GM06990 (cell line): Measurements from ENCODE around the gene AK5.

Experiments used
- DNase-seq: peaks from one replicate; pipeline ENCODE4 v3.0.0-alpha.2; 2011; ENCODE audit not compliant: insufficient read length; ENCODE audit errors: extremely low read depth
- H3K27me3 ChIP-seq: replicated peaks from 2 replicates; pipeline ENCODE4 v1.6.0; 2011; ENCODE audit warnings: low read length; ENCODE audit not compliant: control insufficient read depth, insufficient read depth
- H3K36me3 ChIP-seq: 2 replicates; pipeline ENCODE4 v1.5.1; 2011; ENCODE audit warnings: low read length; ENCODE audit not compliant: control insufficient read depth, insufficient read depth
- H3K4me3 ChIP-seq: replicated peaks from 2 replicates; pipeline ENCODE4 v1.5.1; 2011; ENCODE audit warnings: low read depth, mild to moderate bottlenecking, control low read depth, low read length
- CTCF ChIP-seq: IDR thresholded peaks from 2 replicates; pipeline ENCODE4 v1.5.1; 2011; ENCODE audit warnings: low read length, control low read depth, mild to moderate bottlenecking, inconsistent platforms; ENCODE audit not compliant: insufficient read depth, poor library complexity, severe bottlenecking

The AK5 gene

GRCh38 chr1:77548285-77548684 is 266.5 kb downstream of the AK5 start:
- Histone ChIP-seq H3K4me3 (no peak overlapping the region), H3K36me3 (no peaks in the 10 kb centered on the region), H3K27me3 (no peaks in the 10 kb centered on the region)
- no peak for DNase-seq
- no peak for TF ChIP-seq CTCF

GRCh38 chr1:77550135-77550534 is 268.3 kb downstream of the AK5 start:
- no peaks in the 10 kb centered on the region for H3K36me3 ChIP-seq
- H3K27me3 ChIP-seq, result no peaks in the 10 kb centered on the region
- DNase-seq, result no peak
- no peak overlapping the region for H3K4me3 ChIP-seq
- TF ChIP-seq CTCF, result no peak

GRCh38 chr1:77552626-77553025 is 270.8 kb downstream of the AK5 start:
- no peak for TF ChIP-seq CTCF
- DNase-seq, result no peak
- H3K36me3 ChIP-seq, result no peaks in the 10 kb centered on the region
- H3K4me3 ChIP-seq, result no peak overlapping the region
- H3K27me3 ChIP-seq, result no peaks in the 10 kb centered on the region

DNA sequence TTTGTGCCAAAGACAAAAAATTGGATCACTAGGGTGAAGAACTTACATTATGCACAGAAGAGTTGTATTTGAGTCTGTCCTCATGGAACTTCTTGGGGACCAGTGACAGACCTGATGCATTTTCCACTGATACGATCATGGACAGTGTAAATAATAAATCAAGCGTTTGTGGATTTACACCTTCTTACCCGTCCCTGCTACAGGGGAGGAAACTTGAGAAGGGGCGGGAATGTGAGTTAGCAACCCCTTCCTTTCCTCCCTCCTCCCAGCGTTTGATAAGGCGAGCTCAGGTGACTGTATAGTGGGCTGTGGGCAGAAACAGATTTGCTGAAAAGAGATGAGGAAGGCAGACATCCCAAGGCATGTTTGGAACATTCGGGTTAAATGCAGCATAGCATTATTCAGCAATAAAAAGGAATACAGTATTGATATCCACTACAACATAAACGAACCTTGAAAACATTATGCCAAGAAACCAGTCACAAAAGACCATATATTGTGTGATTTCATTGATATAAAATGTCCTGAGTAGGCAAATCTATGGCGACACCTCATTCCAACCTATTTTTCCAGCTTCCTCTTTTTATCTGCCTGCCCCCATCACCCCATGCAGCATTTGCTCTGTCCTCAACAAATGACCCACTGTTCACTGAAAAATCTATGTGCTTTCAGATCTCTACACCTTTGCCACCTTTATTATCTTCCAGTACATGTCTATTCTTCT is 271.9 kb downstream of the AK5 start:
- no peak for DNase-seq
- no peak overlapping the region for H3K4me3 ChIP-seq
- TF ChIP-seq CTCF, result no peak
- no peaks in the 10 kb centered on the region for H3K36me3 ChIP-seq
- no peaks in the 10 kb centered on the region for H3K27me3 ChIP-seq

DNA sequence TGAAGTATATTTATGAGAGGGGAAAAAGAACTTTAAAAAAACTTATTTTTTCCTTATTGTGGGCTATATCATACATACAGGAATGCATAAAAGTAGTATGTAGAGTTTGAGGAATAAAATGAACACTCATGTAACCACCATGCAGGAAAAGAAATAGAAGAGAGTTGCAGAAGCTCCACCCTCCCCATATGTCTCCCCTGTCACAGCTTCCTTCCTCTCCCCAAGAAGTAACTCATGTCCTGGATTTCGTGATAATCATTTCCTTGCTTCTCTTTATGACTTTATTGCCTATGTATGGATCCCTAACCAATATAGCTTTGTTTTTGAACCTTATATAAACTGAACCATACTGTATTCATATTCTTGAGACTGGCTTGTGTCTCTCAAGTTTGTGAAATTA is 274.2 kb downstream of the AK5 start:
- DNase-seq, result no peak
- H3K36me3 ChIP-seq, result no peaks in the 10 kb centered on the region
- no peak for TF ChIP-seq CTCF

GRCh38 chr1:77557053-77557452 is 275.2 kb downstream of the AK5 start:
- no peak for DNase-seq
- Histone ChIP-seq H3K27me3 (no peaks in the 10 kb centered on the region), H3K36me3 (no peaks in the 10 kb centered on the region), H3K4me3 (no peak overlapping the region)
- no peak for TF ChIP-seq CTCF

More for the DNA sequence above, 274.2 kb downstream of the AK5 start:
- Histone ChIP-seq H3K27me3 (no peaks in the 10 kb centered on the region), H3K4me3 (no peak overlapping the region)
